ENCODE measurements around the gene TAF4. TPM values are rescaled to one million over a fixed set of nuclear protein-coding genes. Genes with fewer than 3 reads are reported as not detected.

TAF4 gene
- total RNA-seq, 1 experiment from 2014 or later: 4.4 TPM

- no peak for DNase-seq (ENCODE audit: low read depth)
These were observed 132.2 kb downstream of the TAF4 start for GRCh38 chr20:61933481-61933950.

- DNase-seq (ENCODE audit: low read depth): no peak
These were observed 132.8 kb downstream of the TAF4 start for GRCh38 chr20:61932711-61933480.

- DNase-seq (ENCODE audit: low read depth): no peak
These were observed 133.5 kb downstream of the TAF4 start for GRCh38 chr20:61932199-61932592.

GRCh38 chr20:61931476-61932198 lies 134.0 kb downstream of the TAF4 start:
- no peak for DNase-seq (ENCODE audit: low read depth)

- no peak for DNase-seq (ENCODE audit: low read depth)
These were observed 134.8 kb downstream of the TAF4 start for GRCh38 chr20:61930776-61931475.

GRCh38 chr20:61929971-61930666 lies 135.6 kb downstream of the TAF4 start:
- DNase-seq (ENCODE audit: low read depth): no peak

- DNase-seq (ENCODE audit: low read depth): no peak
These were observed 136.1 kb downstream of the TAF4 start for GRCh38 chr20:61929561-61929960.

GRCh38 chr20:61927826-61928541 lies 137.7 kb downstream of the TAF4 start:
- DNase-seq (ENCODE audit: low read depth): no peak

GRCh38 chr20:61927193-61927825 lies 138.4 kb downstream of the TAF4 start:
- DNase-seq (ENCODE audit: low read depth): no peak

- no peak for DNase-seq (ENCODE audit: low read depth)
These were observed 138.9 kb downstream of the TAF4 start for GRCh38 chr20:61926796-61927192.

- no peak for DNase-seq (ENCODE audit: low read depth)
These were observed 139.4 kb downstream of the TAF4 start for GRCh38 chr20:61926253-61926613.

GRCh38 chr20:61925555-61926252 lies 140.0 kb downstream of the TAF4 start:
- peak; percentile 39 for DNase-seq (ENCODE audit: low read depth)

- DNase-seq (ENCODE audit: low read depth): no peak
These were observed 140.7 kb downstream of the TAF4 start for GRCh38 chr20:61924858-61925554.

Other genes starting within 250 kb of the TAF4 start
- 55.9 and 61.1 TPM in 2 replicates for gene LSM14B, start 56.6 kb upstream of the TAF4 start, total RNA-seq (2014; rRNA removed)
- 503 and 618 TPM in 2 replicates for gene PSMA7, start 77.5 kb upstream of the TAF4 start, total RNA-seq (2014; rRNA removed)
- 14.3 and 18.0 TPM in 2 replicates for gene SS18L1, start 77.9 kb upstream of the TAF4 start, total RNA-seq (2014; rRNA removed)
- 20.2 and 27.7 TPM in 2 replicates for gene MTG2, start 117.1 kb upstream of the TAF4 start, total RNA-seq (2014; rRNA removed)
- not detected in 2 replicates for gene HRH3, start 154.4 kb upstream of the TAF4 start, total RNA-seq (2014; rRNA removed)
- gene OSBPL2, start 172.6 kb upstream of the TAF4 start, total RNA-seq (2014; rRNA removed): 11.3 and 12.7 TPM in 2 replicates
- 204 and 234 TPM in 2 replicates for gene ADRM1, start 237.1 kb upstream of the TAF4 start, total RNA-seq (2014; rRNA removed)

All from LHCN-M2 (cell line).